ENCODE measurements around the gene RYK.

DNA sequence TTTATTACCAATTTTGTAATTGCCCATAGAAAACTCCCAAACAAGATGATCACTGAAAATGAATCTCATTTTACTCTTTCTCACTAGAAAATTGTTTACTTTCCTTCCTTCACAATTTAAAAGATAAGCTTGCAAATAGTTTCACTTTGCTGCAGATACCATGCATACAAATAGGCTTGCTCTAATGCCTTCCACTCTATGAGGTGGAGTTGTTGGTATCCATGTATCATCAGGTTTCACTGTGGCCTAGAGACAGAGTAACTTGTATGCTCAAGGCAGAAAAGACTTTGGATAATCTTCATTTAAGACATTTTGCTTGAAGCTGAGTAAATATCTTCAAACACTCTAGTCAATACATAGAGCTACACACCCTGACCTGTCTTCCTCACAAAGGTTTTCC is 60.8 kb downstream of the RYK start:
- TF ChIP-seq, protein P1, sequence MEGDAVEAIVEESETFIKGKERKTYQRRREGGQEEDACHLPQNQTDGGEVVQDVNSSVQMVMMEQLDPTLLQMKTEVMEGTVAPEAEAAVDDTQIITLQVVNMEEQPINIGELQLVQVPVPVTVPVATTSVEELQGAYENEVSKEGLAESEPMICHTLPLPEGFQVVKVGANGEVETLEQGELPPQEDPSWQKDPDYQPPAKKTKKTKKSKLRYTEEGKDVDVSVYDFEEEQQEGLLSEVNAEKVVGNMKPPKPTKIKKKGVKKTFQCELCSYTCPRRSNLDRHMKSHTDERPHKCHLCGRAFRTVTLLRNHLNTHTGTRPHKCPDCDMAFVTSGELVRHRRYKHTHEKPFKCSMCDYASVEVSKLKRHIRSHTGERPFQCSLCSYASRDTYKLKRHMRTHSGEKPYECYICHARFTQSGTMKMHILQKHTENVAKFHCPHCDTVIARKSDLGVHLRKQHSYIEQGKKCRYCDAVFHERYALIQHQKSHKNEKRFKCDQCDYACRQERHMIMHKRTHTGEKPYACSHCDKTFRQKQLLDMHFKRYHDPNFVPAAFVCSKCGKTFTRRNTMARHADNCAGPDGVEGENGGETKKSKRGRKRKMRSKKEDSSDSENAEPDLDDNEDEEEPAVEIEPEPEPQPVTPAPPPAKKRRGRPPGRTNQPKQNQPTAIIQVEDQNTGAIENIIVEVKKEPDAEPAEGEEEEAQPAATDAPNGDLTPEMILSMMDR (IDR thresholded peaks at IDR 0.05): no peak
- TF ChIP-seq POLR2A (IDR thresholded peaks at IDR 0.05): no peak

Measured in gastroesophageal sphincter (tissue), 3 donors.